HG03045 (cell line): ENCODE measurements around the gene CHST9.
"Not testable (repeated sequence)": the region's sequence is repeated elsewhere in the genome, so short reads cannot be mapped to it uniquely, and the experiment has no call there.

Experiments used
- ATAC-seq: cut with Tn5 transposase; IDR thresholded peaks from one replicate; pipeline ENCODE4 v1.9.1; 2021; ENCODE audit warnings: mild to moderate bottlenecking, moderate library complexity; ENCODE audit not compliant: unreplicated experiment

The CHST9 gene

GRCh38 chr18:27009293-27009692 is 175.8 kb downstream of the CHST9 start:
- no peak for ATAC-seq

- no peak for ATAC-seq
These were observed 176.5 kb downstream of the CHST9 start for GRCh38 chr18:27008575-27008974.

GRCh38 chr18:27007880-27008279 is 177.2 kb downstream of the CHST9 start:
- no peak for ATAC-seq

DNA sequence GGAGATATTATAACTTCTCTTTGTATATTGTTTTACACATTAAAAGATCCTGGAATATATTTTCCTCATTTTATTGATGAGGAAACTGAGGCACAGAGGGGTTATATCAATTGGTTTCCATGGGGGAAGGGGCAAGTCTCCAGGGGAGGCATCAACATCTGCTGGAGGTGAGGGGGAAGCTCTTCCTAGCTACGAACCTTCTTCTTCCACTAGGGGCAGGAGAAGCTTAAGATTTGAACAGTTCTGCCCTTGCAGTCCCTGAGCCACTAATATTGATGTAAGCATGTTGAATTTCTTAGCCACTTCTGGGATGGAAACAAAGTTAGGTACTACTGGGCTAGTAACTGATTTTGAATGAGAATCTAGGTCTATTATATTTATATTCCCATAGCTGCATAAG is 179.5 kb downstream of the CHST9 start:
- ATAC-seq: no peak

DNA sequence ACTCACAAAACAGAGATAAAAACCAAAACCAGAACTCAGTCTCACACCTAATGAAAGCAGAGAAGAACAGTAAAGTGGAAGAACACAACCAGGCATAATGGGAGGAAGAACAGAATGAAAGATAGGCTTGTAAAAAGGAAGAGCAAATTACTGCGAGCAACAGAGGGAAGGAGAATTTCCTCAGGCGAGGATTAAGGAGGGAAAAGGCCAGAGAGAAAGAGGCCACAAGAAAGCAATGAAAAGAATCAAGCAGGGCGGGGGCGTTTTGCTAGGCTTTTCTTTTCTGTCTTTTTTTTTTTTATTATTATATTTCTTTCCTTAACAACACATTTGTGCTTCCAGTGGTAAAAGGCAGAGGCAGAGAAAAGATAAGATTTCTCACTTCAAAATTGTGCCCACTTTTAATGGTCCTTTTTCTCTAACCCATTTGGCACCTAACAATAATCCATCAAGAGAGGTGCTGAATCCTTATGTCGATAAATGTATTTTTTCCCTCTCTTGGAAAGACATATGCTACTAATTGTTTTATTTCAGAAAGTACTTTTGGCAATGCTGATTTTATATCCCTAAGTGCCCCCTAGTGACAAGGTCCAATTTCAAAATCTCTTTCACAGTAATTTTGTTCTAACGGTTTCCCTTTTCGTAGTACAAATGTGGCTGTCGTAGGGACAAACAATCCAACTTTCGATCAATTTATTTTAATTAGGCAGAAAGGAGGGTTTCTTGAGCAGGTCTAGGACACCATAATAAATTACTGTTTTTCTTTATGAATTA is 180.9 kb downstream of the CHST9 start:
- ATAC-seq: no peak

- no peak for ATAC-seq
These were observed 185.3 kb downstream of the CHST9 start for GRCh38 chr18:26999797-27000196.

GRCh38 chr18:26993568-26993967 is 191.5 kb downstream of the CHST9 start:
- peak; percentile 61 for ATAC-seq

GRCh38 chr18:26992926-26993325 is 192.2 kb downstream of the CHST9 start:
- ATAC-seq: no peak

GRCh38 chr18:26989842-26990241 is 195.3 kb downstream of the CHST9 start:
- no peak for ATAC-seq

DNA sequence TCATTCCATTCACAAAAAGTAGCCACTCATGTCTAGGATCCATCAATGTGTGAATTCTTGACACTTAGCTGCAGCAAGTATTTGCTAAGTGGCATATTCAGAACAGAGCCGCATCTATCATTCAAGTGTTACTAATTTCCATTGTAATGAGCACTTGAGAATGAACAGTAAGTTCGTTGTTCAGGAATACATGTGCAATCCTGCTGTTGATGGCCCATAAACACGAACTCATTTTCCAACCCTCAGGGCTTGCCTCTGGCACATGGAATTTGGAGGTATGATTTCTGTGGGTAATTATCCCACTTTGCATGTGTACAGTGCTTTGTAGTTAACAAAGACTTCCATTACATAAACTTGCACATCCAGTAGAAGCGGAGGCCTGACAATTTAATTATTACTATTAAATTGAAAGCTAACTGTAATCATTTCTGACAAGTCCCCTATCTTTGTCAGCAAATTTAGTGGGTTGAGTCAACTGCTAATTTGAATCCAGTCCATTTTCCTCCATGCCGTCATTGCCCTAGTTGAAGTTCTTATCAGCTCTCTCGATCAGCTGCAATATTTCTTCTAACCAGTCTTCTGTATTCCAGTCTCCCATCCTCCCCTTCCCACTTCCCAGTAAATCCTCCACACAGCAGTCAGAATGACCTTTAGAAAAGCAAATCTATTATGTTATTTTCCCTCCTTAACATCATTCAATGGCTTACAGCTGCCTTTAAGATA is 203.6 kb downstream of the CHST9 start:
- ATAC-seq: no peak

GRCh38 chr18:26978812-26979341 is 206.2 kb downstream of the CHST9 start:
- ATAC-seq: peak; percentile 94

GRCh38 chr18:26977781-26978180 is 207.3 kb downstream of the CHST9 start:
- ATAC-seq: no peak

GRCh38 chr18:26976206-26976605 is 208.9 kb downstream of the CHST9 start:
- ATAC-seq: no peak

DNA sequence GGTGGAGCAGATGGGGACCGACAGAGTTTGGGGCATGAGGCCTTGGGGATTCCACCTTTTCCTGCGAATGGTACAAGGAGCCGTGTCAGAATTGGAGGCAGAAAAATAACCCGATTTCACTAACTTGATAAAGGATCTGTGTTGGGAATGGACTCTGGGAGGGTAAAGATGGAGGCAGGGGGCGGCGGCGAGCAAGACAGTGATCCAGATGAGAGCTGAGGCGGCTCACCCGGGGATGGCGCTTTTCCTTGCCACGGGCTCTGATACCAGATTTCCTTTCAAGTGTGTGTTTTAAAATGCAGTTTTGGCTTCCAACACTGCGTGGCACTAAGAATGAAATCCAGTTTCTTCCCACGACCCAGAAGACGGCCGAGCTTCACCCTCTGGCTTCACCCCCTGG is 212.6 kb downstream of the CHST9 start:
- not testable (repeated sequence) for ATAC-seq

DNA sequence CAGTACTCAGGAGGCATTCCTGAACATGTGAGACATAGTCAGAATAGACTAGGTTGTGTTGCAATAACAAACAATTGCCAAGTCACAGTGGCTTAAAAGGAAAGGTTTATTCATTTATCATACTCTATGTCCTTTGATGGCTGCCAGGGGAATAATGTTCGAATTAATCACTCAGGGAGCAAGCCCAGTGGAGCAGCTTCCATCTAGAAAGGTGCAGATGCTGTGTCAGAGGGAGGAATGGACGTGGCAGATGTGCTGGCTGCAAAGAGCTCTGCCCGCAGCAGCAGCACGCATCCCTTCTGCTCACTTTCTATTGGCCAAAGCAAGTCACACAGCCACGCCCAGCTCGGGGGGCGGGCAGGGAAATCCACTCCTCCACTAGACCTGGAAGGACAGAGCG is 213.7 kb downstream of the CHST9 start:
- ATAC-seq: no peak

GRCh38 chr18:26970637-26971036 is 214.5 kb downstream of the CHST9 start:
- ATAC-seq: no peak

GRCh38 chr18:26965206-26965605 is 219.9 kb downstream of the CHST9 start:
- ATAC-seq: no peak

DNA sequence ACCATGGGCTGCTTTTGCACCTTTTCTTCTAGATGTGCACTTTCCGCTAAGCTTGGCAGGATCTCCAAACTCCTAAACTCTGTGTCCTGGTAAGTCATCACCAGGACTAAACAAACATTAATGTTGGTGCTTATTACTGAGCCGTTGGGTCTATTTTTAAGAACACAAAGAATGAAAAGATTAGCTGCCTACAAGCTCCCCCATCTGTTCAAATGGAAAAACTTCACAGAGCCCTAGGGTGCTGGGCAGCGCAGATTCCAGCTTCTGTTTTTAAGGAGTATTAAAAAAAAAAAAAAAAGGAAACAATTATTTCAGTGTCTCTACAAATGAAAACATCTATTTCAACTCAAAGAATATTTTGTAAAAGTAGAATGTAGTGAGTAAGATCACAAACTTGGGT is 221.8 kb downstream of the CHST9 start:
- ATAC-seq: no peak

- no peak for ATAC-seq
These were observed 223.3 kb downstream of the CHST9 start for GRCh38 chr18:26961839-26962238.

DNA sequence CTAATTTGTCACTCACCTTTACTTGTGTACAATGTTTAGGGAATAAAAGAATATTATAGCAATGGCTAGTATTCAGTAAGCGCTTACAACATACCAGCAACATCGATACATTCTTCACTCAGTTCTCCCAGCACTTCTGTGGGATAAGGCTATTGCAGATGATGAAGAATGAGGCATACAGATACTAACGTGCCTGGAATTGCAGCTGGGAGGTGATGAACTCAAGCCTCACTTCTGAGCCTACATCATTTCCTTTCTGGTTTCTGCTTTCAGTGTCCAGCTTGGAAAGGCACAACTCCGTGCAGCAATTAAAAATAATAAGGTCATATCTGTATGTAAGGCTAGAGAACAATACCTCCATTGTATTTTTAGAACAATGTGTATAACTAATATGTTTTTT is 224.2 kb downstream of the CHST9 start:
- no peak for ATAC-seq

- no peak for ATAC-seq
These were observed 228.2 kb downstream of the CHST9 start for GRCh38 chr18:26956863-26957262.

DNA sequence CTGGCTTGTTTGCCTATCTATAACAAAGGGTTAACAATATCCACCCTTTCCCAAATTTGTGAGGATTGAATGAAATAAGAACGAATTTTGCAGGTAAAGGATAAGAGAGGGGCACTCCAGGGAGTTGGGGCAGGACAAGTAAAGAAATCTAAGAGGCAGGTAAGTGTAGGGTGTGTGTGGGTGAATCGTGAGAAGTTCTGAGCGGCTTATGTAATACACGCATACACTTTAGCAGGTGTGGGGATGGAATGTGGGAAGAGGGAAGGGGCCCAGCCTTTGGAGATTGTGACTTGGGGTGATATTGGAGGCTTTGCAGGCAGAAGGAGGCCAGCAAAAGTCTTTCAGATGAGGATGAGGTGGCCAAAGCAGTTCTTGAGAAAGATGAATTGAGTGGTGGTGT is 236.4 kb downstream of the CHST9 start:
- ATAC-seq: no peak
